ENCODE data around the gene MARCHF10.

DNA sequence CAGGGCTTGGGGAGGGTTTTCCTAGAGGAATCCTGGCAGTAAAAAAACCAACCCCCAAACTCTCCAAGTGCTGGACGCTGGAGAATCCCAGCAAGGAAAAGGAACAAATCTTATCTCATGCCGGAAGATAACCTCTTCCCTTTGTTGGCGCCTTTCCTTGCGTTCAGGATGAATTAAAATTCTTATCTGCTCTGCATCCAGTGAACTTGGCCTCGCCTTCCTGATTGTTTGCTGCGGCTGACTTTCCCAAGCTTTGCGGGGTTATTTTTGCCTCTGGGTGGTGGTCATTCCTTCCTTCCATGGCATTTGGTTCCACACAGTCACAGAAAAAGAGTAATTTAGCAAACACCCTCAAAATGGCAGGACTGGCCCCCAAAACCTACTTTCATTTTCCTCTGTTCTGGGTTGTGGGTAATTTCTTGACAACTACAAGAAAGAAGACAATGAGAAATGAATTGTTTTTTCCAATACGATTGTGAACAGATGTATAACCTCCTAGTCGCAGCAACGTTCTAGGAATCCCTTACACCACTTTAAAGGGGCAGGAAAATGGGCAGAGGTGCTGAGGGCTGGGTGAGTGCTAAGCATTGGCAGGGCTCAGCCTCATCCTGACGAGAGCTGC lies 102.8 kb downstream of the MARCHF10 start:
- TF ChIP-seq, protein P1, sequence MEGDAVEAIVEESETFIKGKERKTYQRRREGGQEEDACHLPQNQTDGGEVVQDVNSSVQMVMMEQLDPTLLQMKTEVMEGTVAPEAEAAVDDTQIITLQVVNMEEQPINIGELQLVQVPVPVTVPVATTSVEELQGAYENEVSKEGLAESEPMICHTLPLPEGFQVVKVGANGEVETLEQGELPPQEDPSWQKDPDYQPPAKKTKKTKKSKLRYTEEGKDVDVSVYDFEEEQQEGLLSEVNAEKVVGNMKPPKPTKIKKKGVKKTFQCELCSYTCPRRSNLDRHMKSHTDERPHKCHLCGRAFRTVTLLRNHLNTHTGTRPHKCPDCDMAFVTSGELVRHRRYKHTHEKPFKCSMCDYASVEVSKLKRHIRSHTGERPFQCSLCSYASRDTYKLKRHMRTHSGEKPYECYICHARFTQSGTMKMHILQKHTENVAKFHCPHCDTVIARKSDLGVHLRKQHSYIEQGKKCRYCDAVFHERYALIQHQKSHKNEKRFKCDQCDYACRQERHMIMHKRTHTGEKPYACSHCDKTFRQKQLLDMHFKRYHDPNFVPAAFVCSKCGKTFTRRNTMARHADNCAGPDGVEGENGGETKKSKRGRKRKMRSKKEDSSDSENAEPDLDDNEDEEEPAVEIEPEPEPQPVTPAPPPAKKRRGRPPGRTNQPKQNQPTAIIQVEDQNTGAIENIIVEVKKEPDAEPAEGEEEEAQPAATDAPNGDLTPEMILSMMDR (IDR thresholded peaks at IDR 0.05), result no peak
- TF ChIP-seq POLR2A (IDR thresholded peaks at IDR 0.05), result no peak

Data from testis (tissue), 2 donors.